ENCODE data around the gene IKZF3. TPM values are rescaled to one million over a fixed set of nuclear protein-coding genes. Genes with fewer than 3 reads are reported as not detected.
"Not testable (repeated sequence)": the region's sequence is repeated elsewhere in the genome, so short reads cannot be mapped to it uniquely, and the experiment has no call there.

Gene IKZF3
- total and polyA plus RNA-seq, 7 donors = 0.01 to 0.82 (median 0.14) TPM

DNA sequence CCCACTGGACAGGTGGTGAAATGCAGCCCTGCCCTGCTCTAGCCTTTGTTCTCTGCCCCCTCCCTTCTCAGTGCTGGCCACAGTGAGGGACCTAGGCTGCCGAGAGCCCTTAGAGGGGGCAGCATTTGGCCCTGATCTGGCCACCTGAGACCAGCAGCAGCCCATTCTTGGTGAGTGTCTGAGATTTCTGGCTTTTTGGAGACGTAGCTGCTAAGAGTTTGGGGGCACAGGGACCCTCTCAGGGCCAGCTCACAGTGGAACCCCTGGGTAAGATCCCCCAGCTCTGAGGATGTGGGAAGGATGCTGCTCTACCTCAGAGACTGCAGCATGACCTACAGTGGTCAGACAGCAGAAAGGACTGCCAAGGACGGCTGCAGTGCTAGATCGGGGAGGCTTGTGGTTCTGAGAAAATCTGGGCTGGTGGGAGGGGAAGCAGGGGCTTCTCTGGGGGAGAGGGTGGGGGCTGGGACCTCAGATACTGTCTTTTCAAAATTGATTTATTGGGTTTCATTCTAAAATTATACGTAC, 113.0 kb downstream of the IKZF3 start:
- WGBS, 3 donors = 61 to 71% (median 63%) methylated on average over 5 of the region's 5 CpGs
- Histone ChIP-seq H3K4me3 (no peak overlapping the region), H3K4me1 (no peaks in the 10 kb centered on the region), H3K27ac (no peak overlapping the region), H3K27me3 (ENCODE audit: insufficient read depth in 3 of 3, low read length in 2 of 3) (no peaks in the 10 kb centered on the region), H3K36me3 (ENCODE audit: insufficient read depth in 1 of 2, low read depth in 1 of 2) (no peaks in the 10 kb centered on the region), H3K9me3 (no peaks in the 10 kb centered on the region)
- intact Hi-C loops (cut with DNase I) = loop anchor here (2.0 to 5.0 kb wide), 4 partner anchors 20 to 204 kb away; partner anchors contain the start of gene MIEN1 (in 1 of the 2)
- ATAC-seq (no peak), DNase-seq (peak in 1 of 2 donors; percentile 20)
- TF ChIP-seq, protein P1, sequence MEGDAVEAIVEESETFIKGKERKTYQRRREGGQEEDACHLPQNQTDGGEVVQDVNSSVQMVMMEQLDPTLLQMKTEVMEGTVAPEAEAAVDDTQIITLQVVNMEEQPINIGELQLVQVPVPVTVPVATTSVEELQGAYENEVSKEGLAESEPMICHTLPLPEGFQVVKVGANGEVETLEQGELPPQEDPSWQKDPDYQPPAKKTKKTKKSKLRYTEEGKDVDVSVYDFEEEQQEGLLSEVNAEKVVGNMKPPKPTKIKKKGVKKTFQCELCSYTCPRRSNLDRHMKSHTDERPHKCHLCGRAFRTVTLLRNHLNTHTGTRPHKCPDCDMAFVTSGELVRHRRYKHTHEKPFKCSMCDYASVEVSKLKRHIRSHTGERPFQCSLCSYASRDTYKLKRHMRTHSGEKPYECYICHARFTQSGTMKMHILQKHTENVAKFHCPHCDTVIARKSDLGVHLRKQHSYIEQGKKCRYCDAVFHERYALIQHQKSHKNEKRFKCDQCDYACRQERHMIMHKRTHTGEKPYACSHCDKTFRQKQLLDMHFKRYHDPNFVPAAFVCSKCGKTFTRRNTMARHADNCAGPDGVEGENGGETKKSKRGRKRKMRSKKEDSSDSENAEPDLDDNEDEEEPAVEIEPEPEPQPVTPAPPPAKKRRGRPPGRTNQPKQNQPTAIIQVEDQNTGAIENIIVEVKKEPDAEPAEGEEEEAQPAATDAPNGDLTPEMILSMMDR (IDR thresholded peaks at IDR 0.05) = no peak

- intact Hi-C loops (cut with DNase I) = loop anchor here (2.0 to 5.0 kb wide), 4 partner anchors 20 to 203 kb away; partner anchors contain the start of gene MIEN1 (in 1 of the 2)
- DNase-seq (peak in 1 of 2 donors; percentile 41), ATAC-seq (no peak)
- WGBS, 3 donors = 39 to 57% (median 55%) methylated on average over 9 of the region's 9 CpGs
- TF ChIP-seq, protein P1 (IDR thresholded peaks at IDR 0.05) = no peak
- Histone ChIP-seq H3K27ac (no peak overlapping the region), H3K9me3 (no peaks in the 10 kb centered on the region), H3K27me3 (ENCODE audit: insufficient read depth in 3 of 3, low read length in 2 of 3) (no peaks in the 10 kb centered on the region), H3K4me3 (no peak overlapping the region), H3K36me3 (ENCODE audit: insufficient read depth in 1 of 2, low read depth in 1 of 2) (no peaks in the 10 kb centered on the region), H3K4me1 (no peaks in the 10 kb centered on the region)
Measured at GRCh38 chr17:39750131-39751015, 113.7 kb downstream of the IKZF3 start.

DNA sequence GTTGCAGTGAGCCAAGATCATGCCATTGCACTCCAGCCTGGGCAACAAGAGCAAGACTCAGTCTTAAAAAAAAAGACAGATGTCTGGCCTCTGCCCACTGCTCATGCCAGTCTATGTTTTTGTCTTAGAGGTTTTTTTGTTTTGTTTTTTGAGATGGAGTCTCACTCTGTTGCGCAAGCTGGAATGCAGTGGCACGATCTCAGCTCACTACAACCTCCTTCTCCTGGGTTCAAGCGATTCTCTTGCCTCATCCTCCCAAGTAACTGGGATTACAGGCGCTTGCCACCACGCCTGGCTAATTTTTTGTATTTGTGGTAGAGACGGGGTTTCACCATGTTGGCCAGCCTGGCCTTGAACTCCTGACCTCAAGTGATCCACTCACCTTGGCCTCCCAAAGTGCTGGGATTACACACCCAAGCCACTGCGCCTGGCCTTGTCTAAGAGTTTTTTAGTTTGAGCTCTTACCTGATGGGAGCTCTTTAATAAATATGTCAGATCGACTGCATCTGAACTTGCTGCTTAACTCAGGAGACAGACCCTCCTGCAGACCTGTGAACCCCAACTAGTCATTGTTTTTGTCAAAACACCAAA, 115.6 kb downstream of the IKZF3 start:
- H3K4me3 ChIP-seq; intact Hi-C loops (cut with DNase I); H3K36me3 ChIP-seq (ENCODE audit: insufficient read depth in 1 of 2, low read depth in 1 of 2); H3K27ac ChIP-seq; H3K9me3 ChIP-seq; H3K27me3 ChIP-seq (ENCODE audit: insufficient read depth in 3 of 3, low read length in 2 of 3); ATAC-seq; H3K4me1 ChIP-seq; DNase-seq: not testable (repeated sequence)
- 89 to 94% (median 90%) methylated on average over 8 of the region's 8 CpGs for WGBS, 3 donors

DNA sequence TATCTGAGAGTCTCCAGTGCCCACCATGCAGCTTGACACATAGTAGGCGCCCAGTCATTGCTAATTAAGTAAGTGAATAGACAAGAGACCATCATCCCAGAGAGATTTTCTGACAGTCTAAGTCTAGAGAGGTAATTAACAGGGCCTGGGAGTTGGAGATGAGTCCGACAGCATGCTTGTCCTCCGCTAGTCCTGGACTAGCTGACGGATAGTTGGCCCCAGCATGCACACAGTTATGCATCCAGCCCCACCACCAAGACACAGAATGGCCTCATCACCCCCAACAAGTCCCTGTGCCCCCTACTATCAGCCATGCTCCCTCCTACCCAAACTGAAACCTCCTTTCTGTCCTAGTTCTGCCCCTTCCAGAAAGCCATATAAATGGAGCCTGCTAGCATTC, 116.4 kb downstream of the IKZF3 start:
- H3K36me3 ChIP-seq (ENCODE audit: insufficient read depth in 1 of 2, low read depth in 1 of 2) = no peaks in the 10 kb centered on the region
- H3K27ac ChIP-seq = no peak overlapping the region
- no peaks in the 10 kb centered on the region for H3K9me3 ChIP-seq
- no peak for DNase-seq
- intact Hi-C loops (cut with DNase I) = no loop called here
- ATAC-seq = no peak
- TF ChIP-seq, protein P1 (IDR thresholded peaks at IDR 0.05) = no peak
- 91 to 96% (median 95%) methylated on average over 4 of the region's 4 CpGs for WGBS, 3 donors
- H3K4me1 ChIP-seq = no peaks in the 10 kb centered on the region
- H3K4me3 ChIP-seq = no peak overlapping the region
- H3K27me3 ChIP-seq (ENCODE audit: insufficient read depth in 3 of 3, low read length in 2 of 3) = peaks cover 0 to 7% (median 0%) of the 10 kb centered on the region in 3 donors

DNA sequence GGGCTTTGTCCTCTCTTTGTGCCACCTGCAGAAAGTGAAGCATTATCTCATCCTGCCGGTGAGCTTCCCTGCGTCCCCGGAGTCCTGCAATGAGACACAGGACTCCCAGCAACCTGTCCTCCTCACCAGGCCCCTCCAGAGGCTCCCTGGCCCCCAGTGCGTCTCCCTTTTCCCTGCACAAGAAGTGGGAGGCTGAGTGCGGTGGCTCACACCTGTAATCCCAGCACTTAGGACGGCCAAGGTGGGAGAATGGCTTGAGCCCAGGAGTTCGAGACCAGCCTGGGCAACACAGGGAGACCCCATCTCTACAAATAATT, 118.0 kb downstream of the IKZF3 start:
- ATAC-seq = no peak

More for the DNA sequence above, 118.0 kb downstream of the IKZF3 start:
- no peak overlapping the region for H3K27ac ChIP-seq
- TF ChIP-seq, protein P1 (IDR thresholded peaks at IDR 0.05) = no peak
- peak in 1 of 2 donors; percentile 32 for DNase-seq
- H3K27me3 ChIP-seq (ENCODE audit: insufficient read depth in 3 of 3, low read length in 2 of 3) = peaks cover 2 to 9% (median 9%) of the 10 kb centered on the region in 3 donors
- no peak overlapping the region for H3K4me3 ChIP-seq
- H3K4me1 ChIP-seq = no peaks in the 10 kb centered on the region
- intact Hi-C loops (cut with DNase I) = no loop called here
- H3K9me3 ChIP-seq = no peaks in the 10 kb centered on the region
- 90 to 94% (median 92%) methylated on average over 7 of the region's 7 CpGs for WGBS, 3 donors
- no peaks in the 10 kb centered on the region for H3K36me3 ChIP-seq (ENCODE audit: insufficient read depth in 1 of 2, low read depth in 1 of 2)

All from psoas muscle (tissue), 8 donors.